IPS-18c (cell line): ENCODE results near the gene ACSS2.

ENCODE experiments used
- H3K4me3 ChIP-seq: 2 replicates; pipeline ENCODE4 v1.7.0; 2013; ENCODE audit warnings: low read depth, mild to moderate bottlenecking, low read length, moderate library complexity; ENCODE audit not compliant: insufficient read depth
- H3K9me3 ChIP-seq: one replicate; pipeline ENCODE4 v1.6.1; 2013; ENCODE audit warnings: mild to moderate bottlenecking, low read length, moderate library complexity; ENCODE audit not compliant: control insufficient read depth, insufficient read depth

ACSS2 gene

GRCh38 chr20:34926581-34926980, 50.2 kb downstream of the ACSS2 start:
- Histone ChIP-seq H3K9me3 (no peaks in the 10 kb centered on the region), H3K4me3 (no peak overlapping the region)

GRCh38 chr20:34927736-34928135, 51.3 kb downstream of the ACSS2 start:
- Histone ChIP-seq H3K4me3 (no peak overlapping the region), H3K9me3 (no peaks in the 10 kb centered on the region)

- Histone ChIP-seq H3K9me3 (no peaks in the 10 kb centered on the region), H3K4me3 (no peak overlapping the region)
Observed at GRCh38 chr20:34928411-34928810, 52.0 kb downstream of the ACSS2 start.

- Histone ChIP-seq H3K9me3 (no peaks in the 10 kb centered on the region), H3K4me3 (no peak overlapping the region)
Observed at GRCh38 chr20:34931771-34932170, 55.4 kb downstream of the ACSS2 start.

GRCh38 chr20:34938466-34939163, 62.2 kb downstream of the ACSS2 start:
- H3K4me3 ChIP-seq = no peak overlapping the region
- H3K9me3 ChIP-seq = no peaks in the 10 kb centered on the region

GRCh38 chr20:34940081-34940481, 63.7 kb downstream of the ACSS2 start:
- Histone ChIP-seq H3K9me3 (no peaks in the 10 kb centered on the region), H3K4me3 (no peak overlapping the region)

- Histone ChIP-seq H3K9me3 (no peaks in the 10 kb centered on the region), H3K4me3 (no peak overlapping the region)
Observed at GRCh38 chr20:34941226-34941625, 64.8 kb downstream of the ACSS2 start.

GRCh38 chr20:34942301-34942700, 65.9 kb downstream of the ACSS2 start:
- H3K4me3 ChIP-seq = no peak overlapping the region
- H3K9me3 ChIP-seq = no peaks in the 10 kb centered on the region

- H3K4me3 ChIP-seq = no peak overlapping the region
- H3K9me3 ChIP-seq = no peaks in the 10 kb centered on the region
Observed at GRCh38 chr20:34943808-34944567, 67.6 kb downstream of the ACSS2 start.

GRCh38 chr20:34945315-34946077, 69.1 kb downstream of the ACSS2 start:
- H3K9me3 ChIP-seq = no peaks in the 10 kb centered on the region

GRCh38 chr20:34946661-34947060, 70.2 kb downstream of the ACSS2 start:
- Histone ChIP-seq H3K9me3 (no peaks in the 10 kb centered on the region), H3K4me3 (no peak overlapping the region)

More at GRCh38 chr20:34945315-34946077, 69.1 kb downstream of the ACSS2 start:
- no peak overlapping the region for H3K4me3 ChIP-seq

GRCh38 chr20:34947336-34947735, 70.9 kb downstream of the ACSS2 start:
- H3K4me3 ChIP-seq = no peak overlapping the region
- no peaks in the 10 kb centered on the region for H3K9me3 ChIP-seq

GRCh38 chr20:34948030-34948429, 71.6 kb downstream of the ACSS2 start:
- Histone ChIP-seq H3K9me3 (no peaks in the 10 kb centered on the region), H3K4me3 (no peak overlapping the region)

- no peaks in the 10 kb centered on the region for H3K9me3 ChIP-seq
Observed at GRCh38 chr20:34949120-34949519, 72.7 kb downstream of the ACSS2 start.

GRCh38 chr20:34951252-34951651, 74.8 kb downstream of the ACSS2 start:
- no peak overlapping the region for H3K4me3 ChIP-seq
- H3K9me3 ChIP-seq = no peaks in the 10 kb centered on the region

More at GRCh38 chr20:34949120-34949519, 72.7 kb downstream of the ACSS2 start:
- no peak overlapping the region for H3K4me3 ChIP-seq

GRCh38 chr20:34951652-34952051, 75.2 kb downstream of the ACSS2 start:
- Histone ChIP-seq H3K9me3 (no peaks in the 10 kb centered on the region), H3K4me3 (no peak overlapping the region)

- Histone ChIP-seq H3K9me3 (no peaks in the 10 kb centered on the region), H3K4me3 (no peak overlapping the region)
Observed at GRCh38 chr20:34952671-34953070, 76.3 kb downstream of the ACSS2 start.

- H3K4me3 ChIP-seq = no peak overlapping the region
- no peaks in the 10 kb centered on the region for H3K9me3 ChIP-seq
Observed at GRCh38 chr20:34953960-34954359, 77.5 kb downstream of the ACSS2 start.
